IMR-90 (cell line): ENCODE results near the gene EFHD2. TPM values are rescaled to one million over a fixed set of nuclear protein-coding genes. Genes with fewer than 3 reads are reported as not detected.

ENCODE experiments used
- ATAC-seq: fragments of 200-7000 bp; cut with Tn5 transposase; 2 replicates; pipeline ENCODE4 v1.9.1; 2020; ENCODE audit warnings: low read depth, mild to moderate bottlenecking, moderate library complexity
- BruUV-seq: library from RNA; stranded (reverse); fragments of 400-500 nt; replicated peaks from 2 replicates; lab custom pipeline; 2021; lab: Mats Ljungman, UMichigan
- CTCF ChIA-PET: fragments of 300-600 bp; formaldehyde crosslinking; extraction: SDS; loops from one replicate; lab custom pipeline; 2021; ENCODE audit warnings: antibody characterized with exemption; lab: Yijun Ruan, JAX
- POLR2A ChIA-PET: fragments of 300-600 bp; sonication (Branson Sonifier 250); formaldehyde crosslinking; loops from one replicate; lab custom pipeline; 2022; ENCODE audit warnings: antibody characterized with exemption; ENCODE audit not compliant: unreplicated experiment; lab: Charles Lee
- DNase-seq: peaks from one replicate; pipeline ENCODE4 v3.0.0; 2013
- H2AFZ ChIP-seq: replicated peaks from 2 replicates; pipeline ENCODE3; 2013; ENCODE audit warnings: low read length, mild to moderate bottlenecking; ENCODE audit not compliant: poor library complexity
- H2AK5ac ChIP-seq: 2 replicates; pipeline ENCODE4 v1.6.1; 2013; ENCODE audit warnings: low read depth, low read length, inconsistent platforms
- H2AK9ac ChIP-seq: replicated peaks from 2 replicates; pipeline ENCODE3; 2013; ENCODE audit warnings: mild to moderate bottlenecking, low read depth, low read length, moderate library complexity; ENCODE audit not compliant: poor library complexity
- H2BK120ac ChIP-seq: 2 replicates; pipeline ENCODE4 v1.6.1; 2013; ENCODE audit warnings: low read depth, low read length, inconsistent platforms
- H2BK15ac ChIP-seq: 3 replicates; pipeline ENCODE4 v1.6.1; 2013; ENCODE audit warnings: low read depth, low read length, inconsistent platforms
- H2BK20ac ChIP-seq: 2 replicates; pipeline ENCODE4 v1.6.1; 2013; ENCODE audit warnings: low read depth, mild to moderate bottlenecking, inconsistent platforms, low read length, moderate library complexity
- H2BK5ac ChIP-seq: 2 replicates; pipeline ENCODE4 v1.6.1; 2013; ENCODE audit warnings: mild to moderate bottlenecking, low read depth, low read length, inconsistent platforms; ENCODE audit not compliant: poor library complexity, severe bottlenecking
- H3K14ac ChIP-seq: replicated peaks from 2 replicates; pipeline ENCODE4 v1.6.1; 2013; ENCODE audit warnings: low read depth, low read length, inconsistent platforms
- H3K18ac ChIP-seq: 2 replicates; pipeline ENCODE4 v1.6.1; 2013; ENCODE audit warnings: low read depth, low read length, control low read depth
- H3K23ac ChIP-seq: 2 replicates; pipeline ENCODE4 v1.6.1; 2013; ENCODE audit warnings: low read depth, low read length, inconsistent platforms
- H3K27ac ChIP-seq: 2 replicates; pipeline ENCODE4 v1.5.1; 2013; ENCODE audit warnings: mild to moderate bottlenecking, control low read depth, low read length; ENCODE audit not compliant: insufficient read depth
- H3K27me3 ChIP-seq: 2 replicates; pipeline ENCODE4 v1.6.1; 2013; ENCODE audit warnings: low read length; ENCODE audit not compliant: control insufficient read depth, insufficient read depth
- H3K36me3 ChIP-seq: 2 replicates; pipeline ENCODE4 v1.6.1; 2013; ENCODE audit warnings: low read length, mixed read lengths; ENCODE audit not compliant: control insufficient read depth, insufficient read depth
- H3K4ac ChIP-seq: 2 replicates; pipeline ENCODE4 v1.6.1; 2013; ENCODE audit warnings: low read depth, low read length, inconsistent platforms
- H3K4me1 ChIP-seq: 2 replicates; pipeline ENCODE4 v1.6.1; 2013; ENCODE audit warnings: low read length, mixed read lengths; ENCODE audit not compliant: control insufficient read depth, insufficient read depth
- H3K4me2 ChIP-seq: 2 replicates; pipeline ENCODE4 v1.6.1; 2013; ENCODE audit warnings: low read depth, mild to moderate bottlenecking, control low read depth, low read length, moderate library complexity
- H3K4me3 ChIP-seq: 2 replicates; pipeline ENCODE4 v1.5.1; 2013; ENCODE audit warnings: low read depth, mild to moderate bottlenecking, control low read depth, low read length, moderate library complexity; ENCODE audit not compliant: insufficient read depth
- H3K56ac ChIP-seq: 2 replicates; pipeline ENCODE4 v1.6.1; 2013; ENCODE audit warnings: low read length, inconsistent platforms; ENCODE audit not compliant: insufficient read depth; ENCODE audit errors: extremely low read depth
- H3K79me1 ChIP-seq, 2 experiments: 2 replicates each; pipeline ENCODE4 v1.6.1; 2013; ENCODE audit warnings: low read length in 2 of 2, inconsistent platforms in 1 of 2, low read depth in 1 of 2
- H3K9ac ChIP-seq: 2 replicates; pipeline ENCODE4 v1.6.1; 2013; ENCODE audit warnings: low read depth, low read length, control low read depth
- H3K9me1 ChIP-seq: 2 replicates; pipeline ENCODE4 v1.6.1; 2013; ENCODE audit warnings: low read length, inconsistent platforms; ENCODE audit not compliant: insufficient read depth
- H3K9me3 ChIP-seq: 2 replicates; pipeline ENCODE4 v1.6.1; 2013; ENCODE audit warnings: low read length; ENCODE audit not compliant: control insufficient read depth, insufficient read depth
- H4K20me1 ChIP-seq: 2 replicates; pipeline ENCODE4 v1.6.1; 2013; ENCODE audit warnings: low read length, inconsistent platforms; ENCODE audit not compliant: insufficient read depth
- H4K5ac ChIP-seq: 2 replicates; pipeline ENCODE4 v1.6.1; 2013; ENCODE audit warnings: mild to moderate bottlenecking, low read depth, low read length, control low read depth
- H4K8ac ChIP-seq, 2 experiments: 2 replicates each; pipeline ENCODE4 v1.6.1; 2013; ENCODE audit warnings: low read depth in 2 of 2, low read length in 2 of 2, control low read depth in 1 of 2, inconsistent platforms in 1 of 2
- H4K91ac ChIP-seq: 2 replicates; pipeline ENCODE4 v1.6.1; 2013; ENCODE audit warnings: low read depth, low read length, inconsistent platforms; ENCODE audit not compliant: insufficient read depth
- BHLHE40 ChIP-seq: fragments of 150-350 bp; IDR thresholded peaks from 2 replicates; pipeline ENCODE4 v1.6.1; 2016; ENCODE audit warnings: mild to moderate bottlenecking, low read depth, low read length
- CEBPB ChIP-seq: IDR thresholded peaks from 2 replicates; pipeline ENCODE4 v1.6.1; 2012; ENCODE audit warnings: low read depth, low read length, improper control_type of control experiment
- CHD1 ChIP-seq: IDR thresholded peaks from 2 replicates; pipeline ENCODE4 v1.6.1; 2012; ENCODE audit warnings: low read depth, low read length, improper control_type of control experiment
- FOS ChIP-seq: fragments of 150-350 bp; IDR thresholded peaks from 2 replicates; pipeline ENCODE4 v1.6.1; 2016; ENCODE audit warnings: low read depth, low read length
- MAFK ChIP-seq: IDR thresholded peaks from 2 replicates; pipeline ENCODE4 v1.6.1; 2012; ENCODE audit warnings: low read depth, low read length, improper control_type of control experiment
- MAZ ChIP-seq: IDR thresholded peaks from 2 replicates; pipeline ENCODE4 v1.6.1; 2012; ENCODE audit warnings: low read depth, mild to moderate bottlenecking, low read length, improper control_type of control experiment, moderate library complexity, borderline replicate concordance
- MXI1 ChIP-seq: IDR thresholded peaks from 2 replicates; pipeline ENCODE4 v1.6.1; 2012; ENCODE audit warnings: low read depth, mild to moderate bottlenecking, low read length, moderate library complexity, borderline replicate concordance
- NFE2L2 ChIP-seq: fragments of 150-350 bp; IDR thresholded peaks from 2 replicates; pipeline ENCODE4 v1.6.1; 2016; ENCODE audit warnings: low read depth, mild to moderate bottlenecking, low read length
- POLR2A ChIP-seq: IDR thresholded peaks from 2 replicates; pipeline ENCODE4 v1.6.1; 2012; ENCODE audit warnings: mild to moderate bottlenecking, low read depth, low read length
- RAD21 ChIP-seq: IDR thresholded peaks from 2 replicates; pipeline ENCODE4 v1.6.1; 2012; ENCODE audit warnings: low read length, improper control_type of control experiment
- RCOR1 ChIP-seq: IDR thresholded peaks from 2 replicates; pipeline ENCODE4 v1.6.1; 2012; ENCODE audit warnings: mild to moderate bottlenecking, low read length, improper control_type of control experiment; ENCODE audit not compliant: insufficient replicate concordance
- RFX5 ChIP-seq: IDR thresholded peaks from 2 replicates; pipeline ENCODE4 v1.8.0; 2012; ENCODE audit warnings: low read depth, mild to moderate bottlenecking, low read length, moderate library complexity
- SMC3 ChIP-seq: fragments of 150-350 bp; IDR thresholded peaks from 2 replicates; pipeline ENCODE4 v1.6.1; 2016; ENCODE audit warnings: low read depth, mild to moderate bottlenecking, antibody characterized with exemption, low read length, moderate library complexity
- WGBS, 2 experiments: methylation state at CpG; one replicate each; pipeline versions ENCODE4 v1.1.5 to v1.1.7; 2013; ENCODE audit warnings: missing lambda C conversion rate in 2 of 2; ENCODE audit not compliant: insufficient read length in 1 of 2; ENCODE audit errors: extremely low coverage in 2 of 2; 5-methylcytosine and 5-hydroxymethylcytosine counted together
- dilution Hi-C: fragments of 300-500 bp; cut with HindIII; formaldehyde crosslinking; loops from one replicate; pipeline ENCODE4 v1.14.3; 2018; ENCODE audit warnings: low sequenced_read_pairs; ENCODE audit not compliant: unreplicated experiment
- in situ Hi-C: fragments of 300-500 bp; cut with MboI; formaldehyde crosslinking; loops from 3 replicates; pipeline ENCODE4 v1.14.3; 2019; ENCODE audit warnings: low sequenced_read_pairs, inconsistent platforms, mixed read lengths
- intact Hi-C: fragments of 100-400 bp; cut with micrococcal nuclease; formaldehyde crosslinking; loops from 2 replicates; pipeline ENCODE4 v1.10.0; 2022
- polyA plus RNA-seq, 3 experiments: library from polyadenylated mRNA; depleted of rRNA; stranded (reverse); fragments of >200 nt; gene quantifications; 2 replicates each; pipeline ENCODE4 v1.2.3, GENCODE V29; 2012; ENCODE audit warnings: low replicate concordance in 1 of 3
- total RNA-seq: library from RNA; depleted of rRNA; stranded (reverse); fragments of >200 nt; gene quantifications from 2 replicates; pipeline ENCODE4 v1.2.3, GENCODE V29; 2012
- TF ChIP-seq, protein P1 (sequence below): fragments of 150-350 bp; IDR thresholded peaks from 2 replicates; pipeline ENCODE4 v1.6.1; 2016; ENCODE audit warnings: low read depth, mild to moderate bottlenecking, low read length, moderate library complexity, borderline replicate concordance
- TF ChIP-seq, protein P2 (sequence below): conservative IDR thresholded peaks from 2 replicates; pipeline ENCODE4 v1.5.1; 2012; ENCODE audit warnings: mild to moderate bottlenecking, low read depth, low read length, improper control_type of control experiment
- TF ChIP-seq, protein P3 (sequence below): fragments of 150-350 bp; IDR thresholded peaks from 2 replicates; pipeline ENCODE4 v1.6.1; 2017; ENCODE audit warnings: mild to moderate bottlenecking, antibody characterized with exemption, low read length, low read depth

The EFHD2 gene
- total and polyA plus RNA-seq, 2 of the 4 experiments (the other 2 are of a cell fraction): 22.6 to 58.9 TPM

DNA sequence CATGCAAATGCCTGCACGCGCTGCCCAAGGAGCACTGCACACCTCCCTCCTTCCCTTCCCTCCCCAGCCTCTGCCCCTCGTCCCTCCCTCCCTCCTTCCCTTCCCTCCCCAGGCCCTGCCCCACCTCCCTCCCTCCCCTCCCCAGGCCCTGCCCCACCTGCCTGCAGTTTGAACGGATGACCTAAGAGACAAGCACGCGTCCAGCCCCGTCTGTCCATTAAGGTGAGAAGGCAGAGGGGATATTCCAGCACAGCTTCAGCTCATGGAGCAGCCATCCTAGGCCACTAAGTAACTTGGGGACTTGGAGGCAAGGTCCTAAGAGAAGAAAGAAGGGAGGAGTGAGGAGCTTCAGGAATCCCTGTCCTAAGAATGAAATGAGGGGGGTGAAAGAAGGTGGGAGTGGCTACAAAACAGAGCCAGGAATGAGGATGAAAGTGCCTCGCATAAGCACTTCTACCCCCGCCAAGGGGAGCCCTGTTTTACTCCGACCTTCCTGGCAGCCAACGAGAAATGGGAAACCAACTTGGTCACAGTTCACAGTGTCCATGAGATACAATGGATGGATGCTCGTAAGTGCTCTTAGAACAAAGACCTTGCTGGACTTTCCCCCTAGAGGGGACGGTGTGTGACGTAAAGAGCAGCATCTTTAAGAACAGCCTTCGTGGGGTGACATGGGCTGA is 21.3 kb upstream of the EFHD2 start:
- intact Hi-C loops: no loop called here
- Histone ChIP-seq H3K4ac (no peak overlapping the region), H3K4me1 (no peaks in the 10 kb centered on the region; the same call in 1 of the 2 replicates), H3K27me3 (peaks cover 8% of the 10 kb centered on the region; the same call in 1 of the 2 replicates), H3K56ac (no peak overlapping the region), H2AFZ (peak overlapping the region; percentile 10), H3K4me2 (no peak overlapping the region), H2AK5ac (no peak overlapping the region), H2BK15ac (no peak overlapping the region), H2BK120ac (no peak overlapping the region), H4K91ac (no peak overlapping the region), H3K14ac (no peak overlapping the region), H3K18ac (no peak overlapping the region), H4K8ac (no peak overlapping the region), H3K4me3 (no peak overlapping the region), H3K36me3 (no peaks in the 10 kb centered on the region), H2BK20ac (no peak overlapping the region), H3K27ac (no peak overlapping the region), H3K9me3 (no peaks in the 10 kb centered on the region), H3K23ac (no peak overlapping the region), H3K79me1 (no peaks in the 10 kb centered on the region), H4K20me1 (no peaks in the 10 kb centered on the region), H4K5ac (no peak overlapping the region), H3K9ac (no peak overlapping the region), H2BK5ac (no peak overlapping the region), H3K9me1 (no peaks in the 10 kb centered on the region; the same call in 1 of the 2 replicates), H2AK9ac (no peak overlapping the region)
- BruUV-seq: no TSS peak
- ChIA-PET POLR2A (no interaction called here), CTCF (no interaction called here)
- no peak for TF ChIP-seq RAD21
- no peak for TF ChIP-seq RFX5
- no peak for TF ChIP-seq POLR2A
- no peak for TF ChIP-seq MAZ
- no peak for TF ChIP-seq MXI1
- no peak for TF ChIP-seq RCOR1
- TF ChIP-seq, protein P1, sequence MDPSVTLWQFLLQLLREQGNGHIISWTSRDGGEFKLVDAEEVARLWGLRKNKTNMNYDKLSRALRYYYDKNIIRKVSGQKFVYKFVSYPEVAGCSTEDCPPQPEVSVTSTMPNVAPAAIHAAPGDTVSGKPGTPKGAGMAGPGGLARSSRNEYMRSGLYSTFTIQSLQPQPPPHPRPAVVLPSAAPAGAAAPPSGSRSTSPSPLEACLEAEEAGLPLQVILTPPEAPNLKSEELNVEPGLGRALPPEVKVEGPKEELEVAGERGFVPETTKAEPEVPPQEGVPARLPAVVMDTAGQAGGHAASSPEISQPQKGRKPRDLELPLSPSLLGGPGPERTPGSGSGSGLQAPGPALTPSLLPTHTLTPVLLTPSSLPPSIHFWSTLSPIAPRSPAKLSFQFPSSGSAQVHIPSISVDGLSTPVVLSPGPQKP: no peak
- no peak for TF ChIP-seq CHD1
- TF ChIP-seq CEBPB: no peak
- no peak for TF ChIP-seq FOS
- TF ChIP-seq BHLHE40: no peak
- TF ChIP-seq MAFK: no peak
- TF ChIP-seq SMC3: no peak
- TF ChIP-seq NFE2L2: no peak
- TF ChIP-seq, protein P2, sequence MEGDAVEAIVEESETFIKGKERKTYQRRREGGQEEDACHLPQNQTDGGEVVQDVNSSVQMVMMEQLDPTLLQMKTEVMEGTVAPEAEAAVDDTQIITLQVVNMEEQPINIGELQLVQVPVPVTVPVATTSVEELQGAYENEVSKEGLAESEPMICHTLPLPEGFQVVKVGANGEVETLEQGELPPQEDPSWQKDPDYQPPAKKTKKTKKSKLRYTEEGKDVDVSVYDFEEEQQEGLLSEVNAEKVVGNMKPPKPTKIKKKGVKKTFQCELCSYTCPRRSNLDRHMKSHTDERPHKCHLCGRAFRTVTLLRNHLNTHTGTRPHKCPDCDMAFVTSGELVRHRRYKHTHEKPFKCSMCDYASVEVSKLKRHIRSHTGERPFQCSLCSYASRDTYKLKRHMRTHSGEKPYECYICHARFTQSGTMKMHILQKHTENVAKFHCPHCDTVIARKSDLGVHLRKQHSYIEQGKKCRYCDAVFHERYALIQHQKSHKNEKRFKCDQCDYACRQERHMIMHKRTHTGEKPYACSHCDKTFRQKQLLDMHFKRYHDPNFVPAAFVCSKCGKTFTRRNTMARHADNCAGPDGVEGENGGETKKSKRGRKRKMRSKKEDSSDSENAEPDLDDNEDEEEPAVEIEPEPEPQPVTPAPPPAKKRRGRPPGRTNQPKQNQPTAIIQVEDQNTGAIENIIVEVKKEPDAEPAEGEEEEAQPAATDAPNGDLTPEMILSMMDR: no peak
- TF ChIP-seq, protein P3, sequence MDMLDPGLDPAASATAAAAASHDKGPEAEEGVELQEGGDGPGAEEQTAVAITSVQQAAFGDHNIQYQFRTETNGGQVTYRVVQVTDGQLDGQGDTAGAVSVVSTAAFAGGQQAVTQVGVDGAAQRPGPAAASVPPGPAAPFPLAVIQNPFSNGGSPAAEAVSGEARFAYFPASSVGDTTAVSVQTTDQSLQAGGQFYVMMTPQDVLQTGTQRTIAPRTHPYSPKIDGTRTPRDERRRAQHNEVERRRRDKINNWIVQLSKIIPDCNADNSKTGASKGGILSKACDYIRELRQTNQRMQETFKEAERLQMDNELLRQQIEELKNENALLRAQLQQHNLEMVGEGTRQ: no peak
- dilution Hi-C loops: no loop called here
- 60% methylated on average over 4 of the region's 15 CpGs; no CpG with 5 or more reads in 1 of the 2 experiments for WGBS, 2 experiments
- ATAC-seq (no peak), DNase-seq (no peak)
- in situ Hi-C loops: no loop called here
